Stimulated activated CD4-positive, alpha-beta T cell treated with anti-CD3 and anti-CD28 coated beads, Interleukin-2, amount 100 ng/mL, for 4 hours (primary cell): ENCODE measurements around the gene FBXL16.

ENCODE experiments used
- DNase-seq: peaks from one replicate; pipeline ENCODE4 v3.0.0-alpha.2; 2020; ENCODE audit warnings: low read depth

Gene FBXL16

GRCh38 chr16:689175-689897 lies 16.3 kb downstream of the FBXL16 start:
- no peak for DNase-seq

GRCh38 chr16:687499-687898 lies 18.1 kb downstream of the FBXL16 start:
- no peak for DNase-seq

GRCh38 chr16:686459-687260 lies 18.9 kb downstream of the FBXL16 start:
- no peak for DNase-seq

GRCh38 chr16:685967-686366 lies 19.6 kb downstream of the FBXL16 start:
- no peak for DNase-seq

GRCh38 chr16:684961-685696 lies 20.5 kb downstream of the FBXL16 start:
- no peak for DNase-seq

- peak; percentile 95 for DNase-seq
These were observed 21.4 kb downstream of the FBXL16 start, which contains the start of gene JMJD8 for GRCh38 chr16:684071-684794. Gene JMJD8 (minus strand): TSS chr16:684334. CDS start chr16:684319, 15 bp downstream.

- no peak for DNase-seq
These were observed 22.1 kb downstream of the FBXL16 start for GRCh38 chr16:683396-684070.

- no peak for DNase-seq
These were observed 22.9 kb downstream of the FBXL16 start for GRCh38 chr16:682493-683395.

GRCh38 chr16:681746-682427 lies 23.7 kb downstream of the FBXL16 start:
- no peak for DNase-seq

GRCh38 chr16:680967-681745 lies 24.4 kb downstream of the FBXL16 start:
- DNase-seq: no peak

GRCh38 chr16:680625-680945 lies 25.0 kb downstream of the FBXL16 start:
- no peak for DNase-seq

GRCh38 chr16:679814-680624 lies 25.6 kb downstream of the FBXL16 start, which contains the start of gene STUB1:
Gene STUB1 (plus strand): TSS chr16:680410. CDS start chr16:680526, 116 bp downstream.
- DNase-seq: peak; percentile 80

GRCh38 chr16:678858-679813 lies 26.5 kb downstream of the FBXL16 start:
- DNase-seq: no peak

- DNase-seq: no peak
These were observed 27.3 kb downstream of the FBXL16 start for GRCh38 chr16:678209-678857.

GRCh38 chr16:677316-678190 lies 28.0 kb downstream of the FBXL16 start:
- no peak for DNase-seq
